K562 (cell line): ENCODE data around the gene IL31RA. TPM values are rescaled to one million over a fixed set of nuclear protein-coding genes. Genes with fewer than 3 reads are reported as not detected.
A peak's percentile ranks its signal among the peaks of the same experiment; 100 is the strongest.

Source experiments
- ATAC-seq: fragments of 200-7000 bp; cut with Tn5 transposase; 3 replicates; pipeline ENCODE4 v1.9.1; 2020; ENCODE audit warnings: moderate library complexity
- BruUV-seq: library from RNA; stranded (reverse); fragments of 400-500 nt; replicated peaks from 2 replicates; lab custom pipeline; 2021; lab: Mats Ljungman, UMichigan
- CTCF ChIA-PET: fragments of 300-600 bp; formaldehyde crosslinking; extraction: SDS; loops from one replicate; lab custom pipeline; 2021; ENCODE audit warnings: low intra/inter-chr PET ratio; lab: Yijun Ruan, JAX
- POLR2A ChIA-PET: fragments of 300-600, 350-650 bp; sonication (Branson Sonifier 250); formaldehyde crosslinking; extraction: SDS; loops from one replicate; lab custom pipeline; 2021; ENCODE audit warnings: antibody characterized with exemption, inconsistent platforms; lab: Yijun Ruan, JAX
- DNase-seq, 4 experiments: peaks; one replicate each; pipeline versions ENCODE4 v3.0.0 to v3.0.0-alpha.2; 2011 to 2018; ENCODE audit warnings: low spot score in 3 of 4, mixed read lengths in 3 of 4; ENCODE audit errors: extremely low read depth in 1 of 4
- FAIRE-seq: peaks from 2 replicates; lab custom pipeline; 2011; peaks lifted over from hg19 to GRCh38; lab: Jason Lieb, UNC
- H2AFZ ChIP-seq: 2 replicates; pipeline ENCODE4 v1.6.0; 2011; ENCODE audit warnings: low read depth, low read length, control low read depth, inconsistent platforms
- H3K27ac ChIP-seq: fragments of 200-600 bp; 3 replicates; pipeline ENCODE4 v1.8.0; 2011; ENCODE audit warnings: low read depth, mild to moderate bottlenecking, control low read depth, inconsistent platforms, low read length, moderate library complexity, mixed read lengths; ENCODE audit errors: extremely low read depth
- H3K27me3 ChIP-seq, 2 experiments: fragments of 300-600 bp in 1 of 2; 2 replicates in 1 of 2; 3 replicates in 1 of 2; pipeline versions ENCODE4 v1.6.0 to v1.8.0; 2011; ENCODE audit warnings: inconsistent platforms in 2 of 2, low read length in 2 of 2, mild to moderate bottlenecking in 1 of 2, mixed read lengths in 1 of 2, moderate library complexity in 1 of 2; ENCODE audit not compliant: control insufficient read depth in 2 of 2, insufficient read depth in 2 of 2
- H3K36me3 ChIP-seq: fragments of 300-600 bp; 3 replicates; pipeline ENCODE4 v1.8.0; 2011; ENCODE audit warnings: mild to moderate bottlenecking, low read length, inconsistent platforms; ENCODE audit not compliant: control insufficient read depth, insufficient read depth
- H3K4me1 ChIP-seq, 2 experiments: fragments of 200-600 bp in 1 of 2; replicated peaks in 1 of 2; 2 replicates in 1 of 2; 3 replicates in 1 of 2; pipeline versions ENCODE4 v1.5.1 to v1.8.0; 2011; ENCODE audit warnings: inconsistent platforms in 2 of 2, low read length in 2 of 2, mild to moderate bottlenecking in 1 of 2, mixed read lengths in 1 of 2, moderate library complexity in 1 of 2; ENCODE audit not compliant: control insufficient read depth in 2 of 2, insufficient read depth in 2 of 2
- H3K4me2 ChIP-seq: 2 replicates; pipeline ENCODE4 v1.6.1; 2011; ENCODE audit warnings: low read length, control low read depth, inconsistent platforms, mixed read lengths; ENCODE audit not compliant: insufficient read depth
- H3K4me3 ChIP-seq: fragments of 200-600 bp; sonication (generic), shearing (Covaris generic); 2 replicates; pipeline ENCODE4 v1.5.1; 2016; ENCODE audit warnings: control low read depth, inconsistent platforms
- H3K79me2 ChIP-seq: fragments of 200-600 bp; 3 replicates; pipeline ENCODE4 v1.8.0; 2011; ENCODE audit warnings: low read length, inconsistent platforms; ENCODE audit not compliant: control insufficient read depth, insufficient read depth
- H3K9ac ChIP-seq, 2 experiments: 2 replicates each; pipeline versions ENCODE4 v1.6.0 to v1.6.1; 2011; ENCODE audit warnings: low read depth in 2 of 2, low read length in 2 of 2, control low read depth in 1 of 2, inconsistent platforms in 1 of 2, mild to moderate bottlenecking in 1 of 2, mixed read lengths in 1 of 2; ENCODE audit not compliant: insufficient read depth in 1 of 2
- H3K9me1 ChIP-seq: one replicate; pipeline ENCODE4 v1.6.0; 2011; ENCODE audit warnings: inconsistent platforms, mild to moderate bottlenecking, low read length, moderate library complexity; ENCODE audit not compliant: control insufficient read depth, insufficient read depth
- H3K9me3 ChIP-seq: replicated peaks from 2 replicates; pipeline ENCODE4 v1.5.1; 2011; ENCODE audit warnings: low read depth, low read length, inconsistent platforms; ENCODE audit not compliant: control insufficient read depth, insufficient read depth
- H4K20me1 ChIP-seq: replicated peaks from 2 replicates; pipeline ENCODE4 v1.6.1; 2011; ENCODE audit warnings: low read length, inconsistent platforms, mixed read lengths; ENCODE audit not compliant: control insufficient read depth, insufficient read depth
- C11orf30 ChIP-seq: fragments of 450-650 bp; IDR thresholded peaks from 2 replicates; pipeline ENCODE4 v1.6.1; 2016; ENCODE audit warnings: low read depth, mild to moderate bottlenecking
- CGGBP1 ChIP-seq: fragments of 250-450 bp; sonication (Bioruptor Pico); IDR thresholded peaks from 2 replicates; pipeline ENCODE4 v1.9.0; 2021; ENCODE audit warnings: mild to moderate bottlenecking
- GABPA ChIP-seq: fragments of 200-800 bp; sonication (Bioruptor generic); conservative IDR thresholded peaks from 2 replicates; pipeline ENCODE4 v1.6.1; 2016; ENCODE audit warnings: low read depth, missing genetic modification characterization, missing compliant biosample characterization
- HEY1 ChIP-seq: fragments of 250-450 bp; sonication (Bioruptor Pico); IDR thresholded peaks from 2 replicates; pipeline ENCODE4 v1.5.0; 2020; ENCODE audit warnings: mild to moderate bottlenecking, moderate library complexity, borderline replicate concordance
- MAFF ChIP-seq: IDR thresholded peaks from 2 replicates; pipeline ENCODE4 v1.6.1; 2012; ENCODE audit warnings: low read length, improper control_type of control experiment
- MAFG ChIP-seq: fragments of 450-650 bp; conservative IDR thresholded peaks from 2 replicates; pipeline ENCODE4 v1.6.1; 2016; ENCODE audit warnings: missing genetic modification characterization, missing compliant biosample characterization
- MAFK ChIP-seq: IDR thresholded peaks from 2 replicates; pipeline ENCODE4 v1.6.1; 2011; ENCODE audit warnings: low read length, improper control_type of control experiment
- NUFIP1 ChIP-seq: fragments of 450-650 bp; IDR thresholded peaks from 2 replicates; pipeline ENCODE4 v1.6.1; 2018; ENCODE audit not compliant: partially characterized antibody
- PML ChIP-seq: IDR thresholded peaks from 2 replicates; pipeline ENCODE4 v1.6.1; 2012; ENCODE audit warnings: low read length, inconsistent platforms
- ZMIZ1 ChIP-seq, 2 experiments: fragments of 150-350 bp in 1 of 2; IDR thresholded peaks; 2 replicates each; pipeline ENCODE4 v1.6.1; 2012 to 2016; ENCODE audit warnings: low read depth in 2 of 2, low read length in 2 of 2, mild to moderate bottlenecking in 1 of 2, moderate library complexity in 1 of 2
- ZNF316 ChIP-seq: fragments of 450-650 bp; IDR thresholded peaks from 2 replicates; pipeline ENCODE4 v1.6.1; 2016
- ZNF324 ChIP-seq: fragments of 250-450 bp; sonication (Bioruptor Pico); IDR thresholded peaks from 2 replicates; pipeline ENCODE4 v1.4.0; 2020; ENCODE audit warnings: mild to moderate bottlenecking
- ZNF766 ChIP-seq: fragments of 200-800 bp; sonication (Bioruptor generic); conservative IDR thresholded peaks from 2 replicates; pipeline ENCODE4 v1.6.1; 2016; ENCODE audit warnings: missing genetic modification characterization, missing compliant biosample characterization
- ZNF79 ChIP-seq: fragments of 250-450 bp; sonication (Bioruptor Pico); IDR thresholded peaks from 2 replicates; pipeline ENCODE4 v1.4.0; 2020; ENCODE audit warnings: low read depth, mild to moderate bottlenecking, moderate library complexity
- WGBS: fragments of 100-300 bp; shearing (Covaris generic); methylation state at CpG from one replicate; pipeline ENCODE4 v1.1.6; 2016; ENCODE audit warnings: low coverage, mixed read lengths; ENCODE audit not compliant: insufficient coverage; ENCODE audit errors: missing lambda C conversion rate; 5-methylcytosine and 5-hydroxymethylcytosine counted together
- in situ Hi-C: fragments of 300-500 bp; cut with MboI; formaldehyde crosslinking; loops from 4 replicates; pipeline ENCODE4 v1.15.0; 2018; ENCODE audit warnings: inconsistent platforms, mixed read lengths
- intact Hi-C: fragments of 100-400 bp; cut with micrococcal nuclease; formaldehyde crosslinking; loops from 2 replicates; pipeline ENCODE4 v1.14.2; 2022
- polyA plus RNA-seq, 8 experiments: library from polyadenylated mRNA; depleted of rRNA in 4 of 8; stranded (reverse) in 5 of 8; unstranded in 3 of 8; fragments of >200 nt; fragmentation: Nextera tagmentation in 2 of 8; fragmentation: Illumina TruSeq in 1 of 8; extraction: Ambion mirVana in 2 of 8; extraction: Trizol in 1 of 8; gene quantifications; 2 replicates each; pipeline versions ENCODE4 v1.2.1 to v1.2.3, GENCODE V29; 2011 to 2014; ENCODE audit warnings: inconsistent platforms in 1 of 8, missing spikeins in 1 of 8
- total RNA-seq, 7 experiments: library from RNA; depleted of rRNA in 6 of 7; stranded (reverse); fragments of >200 nt in 6 of 7; fragmentation: Illumina TruSeq in 2 of 7; extraction: Trizol in 2 of 7; gene quantifications; 2 replicates each; pipeline versions ENCODE4 v1.2.1 to v1.2.3, GENCODE V29; 2011 to 2021; ENCODE audit warnings: low replicate concordance in 1 of 7

Gene IL31RA
- total and polyA plus RNA-seq, 9 of the 15 experiments (the other 6 are each of a cell fraction or from before 2014, with no cell fraction given), result not detected

GRCh38 chr5:55907927-55908326, 56.8 kb downstream of the IL31RA start:
- Histone ChIP-seq H3K27ac (no peak overlapping the region), H3K9me1 (no peaks in the 10 kb centered on the region), H3K4me3 (no peak overlapping the region), H3K9me3 (no peaks in the 10 kb centered on the region)
- ATAC-seq, result no peak
- CTCF ChIA-PET, result no interaction called here
- TF ChIP-seq ZNF316, result peak; percentile 82
- peak; percentile 61 for TF ChIP-seq MAFK
- TF ChIP-seq PML, result no peak
- TF ChIP-seq MAFF, result peak; percentile 59
- TF ChIP-seq MAFG (tag), result peak; percentile 77
- TF ChIP-seq C11orf30, result peak; percentile 79
- no peak for TF ChIP-seq ZNF79
- TF ChIP-seq, all 486 proteins: peak for 5
- no peaks in the 10 kb centered on the region for H3K4me1 ChIP-seq
- no peak overlapping the region for H3K4me2 ChIP-seq
- no peaks in the 10 kb centered on the region for H4K20me1 ChIP-seq
- in situ Hi-C loops, result no loop called here
- H3K79me2 ChIP-seq, result no peaks in the 10 kb centered on the region
- H3K9ac ChIP-seq, result no peak overlapping the region
- H2AFZ ChIP-seq, result no peak overlapping the region
- DNase-seq (no peak), FAIRE-seq (no peak)
- WGBS, result 3% methylated on average over 7 of the region's 7 CpGs
- H3K36me3 ChIP-seq, result no peaks in the 10 kb centered on the region
- intact Hi-C loops, result no loop called here
- POLR2A ChIA-PET, result interaction anchor here (0.6 to 1.2 kb wide), 2 partner anchors 15 to 66 kb away, joined by 3 read pairs; no protein-coding TSS in a partner anchor
- no TSS peak for BruUV-seq
- peaks cover 3 to 35% of the 10 kb centered on the region in 2 experiments; a peak in 3 of 5 replicates for H3K27me3 ChIP-seq

GRCh38 chr5:55908804-55909203, 57.6 kb downstream of the IL31RA start:
- Histone ChIP-seq H3K27ac (no peak overlapping the region), H3K4me1 (no peaks in the 10 kb centered on the region), H3K36me3 (no peaks in the 10 kb centered on the region), H3K9me1 (no peaks in the 10 kb centered on the region), H3K9ac (no peak overlapping the region), H3K79me2 (no peaks in the 10 kb centered on the region), H3K27me3 (peaks cover 3 to 30% of the 10 kb centered on the region in 2 experiments; a peak in 4 of 5 replicates), H4K20me1 (no peaks in the 10 kb centered on the region), H2AFZ (no peak overlapping the region), H3K4me2 (no peak overlapping the region), H3K4me3 (no peak overlapping the region), H3K9me3 (no peaks in the 10 kb centered on the region)
- in situ Hi-C loops (no loop called here), intact Hi-C loops (no loop called here)
- DNase-seq (no peak), ATAC-seq (no peak), FAIRE-seq (no peak)
- ChIA-PET CTCF (no interaction called here), POLR2A (no interaction called here)
- WGBS, result 0% methylated on average over 1 of the region's 1 CpG
- BruUV-seq, result no TSS peak
- no peak for TF ChIP-seq ZMIZ1 (IDR thresholded peaks at IDR 0.05; ENCODE audit: low read depth in 2 of 2, low read length in 2 of 2)
- no peak for TF ChIP-seq GABPA (tag)
- TF ChIP-seq CGGBP1 (CRISPR knock-in tag), result no peak
- TF ChIP-seq ZNF766, result no peak
- TF ChIP-seq ZNF324, result no peak
- no peak for TF ChIP-seq NUFIP1
- TF ChIP-seq HEY1, result no peak
